Neural cell (in vitro differentiated cells): ENCODE data around the gene SKI. TPM values are rescaled to one million over a fixed set of nuclear protein-coding genes. Genes with fewer than 3 reads are reported as not detected.
A peak's percentile ranks its signal among the peaks of the same experiment; 100 is the strongest.

ENCODE experiments used
- H2AFZ ChIP-seq: fragments of 200-600, 300-800 bp; sonication (generic), shearing (Covaris generic); 2 replicates; pipeline ENCODE4 v1.6.0; 2014; ENCODE audit warnings: low read depth, mild to moderate bottlenecking, antibody characterized with exemption, low read length, moderate library complexity
- H3F3A ChIP-seq: fragments of 200-600 bp; shearing (Covaris generic); 2 replicates; pipeline ENCODE4 v1.6.1; 2016; ENCODE audit warnings: mild to moderate bottlenecking, moderate library complexity, mixed read lengths, antibody characterized with exemption, low read length; ENCODE audit not compliant: insufficient read depth, poor library complexity, severe bottlenecking
- H3K27ac ChIP-seq: fragments of 200-600, 300-800 bp; sonication (generic), shearing (Covaris generic); 2 replicates; pipeline ENCODE4 v1.5.1; 2014; ENCODE audit warnings: mild to moderate bottlenecking, low read length, moderate library complexity
- H3K27me3 ChIP-seq: fragments of 300-800, 200-600 bp; sonication (generic), shearing (Covaris generic); 2 replicates; pipeline ENCODE4 v1.6.0; 2014; ENCODE audit warnings: mild to moderate bottlenecking, low read depth, low read length, moderate library complexity; ENCODE audit not compliant: insufficient read depth
- H3K36me3 ChIP-seq: fragments of 300-800, 200-600 bp; sonication (generic), shearing (Covaris generic); 2 replicates; pipeline ENCODE4 v1.5.1; 2014; ENCODE audit warnings: mild to moderate bottlenecking, antibody characterized with exemption, low read length, moderate library complexity; ENCODE audit not compliant: insufficient read depth
- H3K4me2 ChIP-seq: fragments of 300-800, 200-600 bp; sonication (generic), shearing (Covaris generic); 2 replicates; pipeline ENCODE4 v1.6.0; 2014; ENCODE audit warnings: mild to moderate bottlenecking, low read length
- H3K4me3 ChIP-seq: fragments of 300-800, 200-600 bp; sonication (generic), shearing (Covaris generic); 2 replicates; pipeline ENCODE4 v1.5.1; 2014; ENCODE audit warnings: mild to moderate bottlenecking, low read length, moderate library complexity
- H3K79me2 ChIP-seq: fragments of 200-600 bp; shearing (Covaris generic); replicated peaks from 2 replicates; pipeline ENCODE4 v1.6.0; 2014; ENCODE audit warnings: mild to moderate bottlenecking, low read length, moderate library complexity; ENCODE audit not compliant: insufficient read depth
- H3K9ac ChIP-seq: fragments of 300-800, 200-600 bp; sonication (generic), shearing (Covaris generic); 2 replicates; pipeline ENCODE4 v1.6.1; 2016; ENCODE audit warnings: mild to moderate bottlenecking, low read length, mixed read lengths
- H3K9me2 ChIP-seq: fragments of 200-600 bp; shearing (Covaris generic); 2 replicates; pipeline ENCODE4 v1.6.1; 2016; ENCODE audit warnings: mild to moderate bottlenecking, low read length, mixed read lengths; ENCODE audit not compliant: insufficient read depth
- H3K9me3 ChIP-seq: fragments of 200-600, 300-800 bp; sonication (generic), shearing (Covaris generic); 2 replicates; pipeline ENCODE4 v1.6.1; 2016; ENCODE audit warnings: mild to moderate bottlenecking, mixed run types, low read length, moderate library complexity, mixed read lengths
- H4K20me1 ChIP-seq: fragments of 200-600 bp; shearing (Covaris generic); 2 replicates; pipeline ENCODE4 v1.6.1; 2016; ENCODE audit warnings: mild to moderate bottlenecking, mixed run types; ENCODE audit not compliant: insufficient read depth
- EP300 ChIP-seq: fragments of 450-650 bp; conservative IDR thresholded peaks from 2 replicates; pipeline ENCODE4 v1.6.1; 2014; ENCODE audit warnings: antibody characterized with exemption, mild to moderate bottlenecking, moderate library complexity; ENCODE audit not compliant: poor library complexity, severe bottlenecking
- EZH2 ChIP-seq: fragments of 200-600, 300-800 bp; shearing (Covaris generic), sonication (generic); IDR thresholded peaks from 2 replicates; pipeline ENCODE4 v1.6.1; 2014; ENCODE audit warnings: antibody characterized with exemption, low read length, borderline replicate concordance, mild to moderate bottlenecking; ENCODE audit not compliant: insufficient read depth, poor library complexity, severe bottlenecking
- MXI1 ChIP-seq: fragments of 450-650 bp; conservative IDR thresholded peaks from 2 replicates; pipeline ENCODE4 v1.6.1; 2014; ENCODE audit warnings: antibody characterized with exemption, mild to moderate bottlenecking; ENCODE audit not compliant: poor library complexity, severe bottlenecking
- POLR2AphosphoS5 ChIP-seq: IDR thresholded peaks from 2 replicates; pipeline ENCODE4 v1.6.1; 2012
- RAD21 ChIP-seq: fragments of 450-650 bp; conservative IDR thresholded peaks from 2 replicates; pipeline ENCODE4 v1.6.1; 2014; ENCODE audit warnings: antibody characterized with exemption, mild to moderate bottlenecking, moderate library complexity
- SMC3 ChIP-seq: fragments of 450-650 bp; conservative IDR thresholded peaks from 2 replicates; pipeline ENCODE4 v1.6.1; 2014; ENCODE audit warnings: antibody characterized with exemption, mild to moderate bottlenecking, moderate library complexity; ENCODE audit not compliant: poor library complexity
- TAF1 ChIP-seq: IDR thresholded peaks from 2 replicates; pipeline ENCODE4 v1.6.1; 2012; ENCODE audit warnings: low read depth
- polyA plus RNA-seq: library from polyadenylated mRNA; depleted of rRNA; stranded (reverse); fragments of >200 nt; gene quantifications from 2 replicates; pipeline ENCODE4 v1.2.3, GENCODE V29; 2014
- TF ChIP-seq, protein P1 (sequence below): fragments of 450-650 bp; IDR thresholded peaks from 2 replicates; pipeline ENCODE4 v1.5.1; 2014; ENCODE audit warnings: antibody characterized with exemption, mild to moderate bottlenecking, moderate library complexity; ENCODE audit not compliant: poor library complexity, severe bottlenecking
- TF ChIP-seq, protein P2 (sequence below): IDR thresholded peaks from 2 replicates; pipeline ENCODE4 v1.6.1; 2012; ENCODE audit warnings: borderline replicate concordance

Gene SKI
- polyA plus RNA-seq, 1 donor from 2014 or later: 4.1 TPM

DNA sequence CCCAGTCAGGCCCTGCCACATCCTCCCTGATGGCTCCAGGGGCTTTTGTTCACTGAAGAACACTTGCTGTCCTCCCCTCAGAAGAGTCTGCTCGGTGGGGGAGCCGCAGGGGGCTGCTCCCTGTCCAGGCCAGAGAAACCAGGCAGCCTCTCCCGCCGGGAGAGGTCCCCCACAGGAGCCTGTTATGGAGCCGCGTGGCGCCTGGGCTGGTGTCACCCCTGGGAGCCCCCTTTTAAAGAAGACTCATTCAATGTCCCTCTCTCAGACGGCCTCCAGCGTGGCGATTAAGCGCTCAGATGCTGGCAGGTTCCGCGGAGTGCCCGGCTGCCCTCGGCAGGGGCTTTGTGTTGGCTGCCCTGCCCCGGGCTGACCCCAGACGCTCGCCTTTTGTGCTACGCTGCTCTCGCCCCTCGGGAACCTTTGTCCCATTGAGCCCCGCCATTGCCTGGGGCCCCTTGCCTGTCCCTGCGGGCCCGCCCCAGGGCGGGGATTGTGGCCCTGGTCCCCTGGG lies 43.1 kb downstream of the SKI start:
- no peaks in the 10 kb centered on the region for H3K27me3 ChIP-seq
- TF ChIP-seq SMC3 (no peak), RAD21 (no peak), MXI1 (no peak), EP300 (no peak), TAF1 (no peak), EZH2 (no peak), POLR2AphosphoS5 (no peak)
- TF ChIP-seq, protein P1, sequence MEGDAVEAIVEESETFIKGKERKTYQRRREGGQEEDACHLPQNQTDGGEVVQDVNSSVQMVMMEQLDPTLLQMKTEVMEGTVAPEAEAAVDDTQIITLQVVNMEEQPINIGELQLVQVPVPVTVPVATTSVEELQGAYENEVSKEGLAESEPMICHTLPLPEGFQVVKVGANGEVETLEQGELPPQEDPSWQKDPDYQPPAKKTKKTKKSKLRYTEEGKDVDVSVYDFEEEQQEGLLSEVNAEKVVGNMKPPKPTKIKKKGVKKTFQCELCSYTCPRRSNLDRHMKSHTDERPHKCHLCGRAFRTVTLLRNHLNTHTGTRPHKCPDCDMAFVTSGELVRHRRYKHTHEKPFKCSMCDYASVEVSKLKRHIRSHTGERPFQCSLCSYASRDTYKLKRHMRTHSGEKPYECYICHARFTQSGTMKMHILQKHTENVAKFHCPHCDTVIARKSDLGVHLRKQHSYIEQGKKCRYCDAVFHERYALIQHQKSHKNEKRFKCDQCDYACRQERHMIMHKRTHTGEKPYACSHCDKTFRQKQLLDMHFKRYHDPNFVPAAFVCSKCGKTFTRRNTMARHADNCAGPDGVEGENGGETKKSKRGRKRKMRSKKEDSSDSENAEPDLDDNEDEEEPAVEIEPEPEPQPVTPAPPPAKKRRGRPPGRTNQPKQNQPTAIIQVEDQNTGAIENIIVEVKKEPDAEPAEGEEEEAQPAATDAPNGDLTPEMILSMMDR: no peak
- TF ChIP-seq, protein P2, sequence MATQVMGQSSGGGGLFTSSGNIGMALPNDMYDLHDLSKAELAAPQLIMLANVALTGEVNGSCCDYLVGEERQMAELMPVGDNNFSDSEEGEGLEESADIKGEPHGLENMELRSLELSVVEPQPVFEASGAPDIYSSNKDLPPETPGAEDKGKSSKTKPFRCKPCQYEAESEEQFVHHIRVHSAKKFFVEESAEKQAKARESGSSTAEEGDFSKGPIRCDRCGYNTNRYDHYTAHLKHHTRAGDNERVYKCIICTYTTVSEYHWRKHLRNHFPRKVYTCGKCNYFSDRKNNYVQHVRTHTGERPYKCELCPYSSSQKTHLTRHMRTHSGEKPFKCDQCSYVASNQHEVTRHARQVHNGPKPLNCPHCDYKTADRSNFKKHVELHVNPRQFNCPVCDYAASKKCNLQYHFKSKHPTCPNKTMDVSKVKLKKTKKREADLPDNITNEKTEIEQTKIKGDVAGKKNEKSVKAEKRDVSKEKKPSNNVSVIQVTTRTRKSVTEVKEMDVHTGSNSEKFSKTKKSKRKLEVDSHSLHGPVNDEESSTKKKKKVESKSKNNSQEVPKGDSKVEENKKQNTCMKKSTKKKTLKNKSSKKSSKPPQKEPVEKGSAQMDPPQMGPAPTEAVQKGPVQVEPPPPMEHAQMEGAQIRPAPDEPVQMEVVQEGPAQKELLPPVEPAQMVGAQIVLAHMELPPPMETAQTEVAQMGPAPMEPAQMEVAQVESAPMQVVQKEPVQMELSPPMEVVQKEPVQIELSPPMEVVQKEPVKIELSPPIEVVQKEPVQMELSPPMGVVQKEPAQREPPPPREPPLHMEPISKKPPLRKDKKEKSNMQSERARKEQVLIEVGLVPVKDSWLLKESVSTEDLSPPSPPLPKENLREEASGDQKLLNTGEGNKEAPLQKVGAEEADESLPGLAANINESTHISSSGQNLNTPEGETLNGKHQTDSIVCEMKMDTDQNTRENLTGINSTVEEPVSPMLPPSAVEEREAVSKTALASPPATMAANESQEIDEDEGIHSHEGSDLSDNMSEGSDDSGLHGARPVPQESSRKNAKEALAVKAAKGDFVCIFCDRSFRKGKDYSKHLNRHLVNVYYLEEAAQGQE: no peak
- H3K9me3 ChIP-seq: no peaks in the 10 kb centered on the region
- H3K4me2 ChIP-seq: no peak overlapping the region
- no peaks in the 10 kb centered on the region for H4K20me1 ChIP-seq
- H3K36me3 ChIP-seq: no peaks in the 10 kb centered on the region
- peaks cover 72% of the 10 kb centered on the region for H3K79me2 ChIP-seq
- H3F3A ChIP-seq: no peaks in the 10 kb centered on the region
- H2AFZ ChIP-seq: no peak overlapping the region
- no peaks in the 10 kb centered on the region for H3K9me2 ChIP-seq
- H3K9ac ChIP-seq: peak overlapping the region; percentile 38
- peak overlapping the region; percentile 24 for H3K27ac ChIP-seq
- peak overlapping the region; percentile 34 for H3K4me3 ChIP-seq

DNA sequence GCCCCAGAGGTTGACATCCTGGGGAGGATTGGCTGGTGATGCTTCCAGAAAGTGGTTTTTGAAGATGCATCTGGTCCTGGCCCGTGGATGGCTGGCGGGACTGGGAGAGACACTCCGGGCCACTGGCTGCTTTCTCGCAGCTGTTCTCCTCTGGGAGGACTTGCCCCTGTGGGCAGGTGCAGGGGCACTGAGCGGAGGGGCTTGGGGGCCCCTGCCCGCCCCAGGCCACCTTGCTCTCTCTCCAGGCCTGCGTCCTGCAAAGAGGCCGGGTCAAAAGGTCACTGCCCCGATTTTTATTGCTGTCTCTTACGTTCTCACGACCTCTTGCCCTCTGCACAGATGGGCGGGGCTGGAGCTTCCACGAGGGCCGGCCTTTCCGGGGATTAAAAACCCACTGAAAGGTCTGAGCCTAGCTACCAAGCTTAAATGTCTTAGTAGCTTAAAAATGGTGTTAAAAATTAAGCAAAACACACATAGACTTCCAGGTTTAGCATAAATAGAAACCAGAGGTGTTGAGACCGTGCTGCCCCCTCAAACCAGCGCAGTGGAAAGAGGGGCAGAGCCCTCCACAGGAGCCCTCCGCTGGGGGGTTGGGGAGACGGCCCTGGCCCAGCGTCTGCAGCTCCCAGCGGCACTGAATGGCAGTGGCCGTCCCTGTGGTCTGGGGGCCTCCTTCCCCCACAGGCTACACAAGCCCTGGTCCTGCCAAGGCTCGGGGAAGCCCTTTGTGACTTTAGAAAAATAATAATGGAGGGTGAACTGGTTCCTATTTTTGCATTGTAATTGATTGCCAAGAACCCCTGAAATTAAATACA lies 43.9 kb downstream of the SKI start:
- H3K27ac ChIP-seq: no peak overlapping the region
- H3K36me3 ChIP-seq: no peaks in the 10 kb centered on the region
- H3K79me2 ChIP-seq: peaks cover 78% of the 10 kb centered on the region
- H3K9me2 ChIP-seq: no peaks in the 10 kb centered on the region
- H3K27me3 ChIP-seq: no peaks in the 10 kb centered on the region
- no peaks in the 10 kb centered on the region for H3K9me3 ChIP-seq
- peak overlapping the region; percentile 38 for H3K9ac ChIP-seq
- H3F3A ChIP-seq: no peaks in the 10 kb centered on the region
- H4K20me1 ChIP-seq: no peaks in the 10 kb centered on the region
- H3K4me2 ChIP-seq: no peak overlapping the region
- TF ChIP-seq MXI1: no peak
- TF ChIP-seq TAF1: no peak
- TF ChIP-seq RAD21: no peak
- no peak for TF ChIP-seq POLR2AphosphoS5
- H3K4me3 ChIP-seq: no peak overlapping the region
- H2AFZ ChIP-seq: no peak overlapping the region
